ENCODE results near the gene CA12. TPM values are rescaled to one million over a fixed set of nuclear protein-coding genes. Genes with fewer than 3 reads are reported as not detected.

The CA12 gene
- total and polyA plus RNA-seq, 2 donors (not counting 3 experiments of a cell fraction or from before 2014, with no cell fraction given) = 1.1 to 5.9 TPM

- Histone ChIP-seq H3K27ac (ENCODE audit: insufficient read depth, low read depth, low read length) (no peak overlapping the region), H2AFZ (ENCODE audit: low read depth, low read length) (no peak overlapping the region), H3K27me3 (ENCODE audit: control insufficient read depth in 2 of 2, insufficient read depth in 2 of 2, low read length in 2 of 2) (no peaks in the 10 kb centered on the region), H3K79me2 (ENCODE audit: control insufficient read depth, insufficient read depth, low read length) (no peaks in the 10 kb centered on the region), H3K4me3 (replicated peaks in 1 of 3; ENCODE audit: insufficient read depth in 1 of 3, low read depth in 1 of 3, low read length in 3 of 3) (no peak overlapping the region), H3K9ac (replicated peaks; ENCODE audit: extremely low read depth, insufficient read depth, low read length) (no peak overlapping the region), H3K4me2 (ENCODE audit: insufficient read depth, low read length) (no peak overlapping the region), H3K9me1 (replicated peaks; ENCODE audit: control insufficient read depth, extremely low read depth, insufficient read depth, low read length) (no peaks in the 10 kb centered on the region), H3K9me3 (replicated peaks; ENCODE audit: control insufficient read depth, insufficient read depth, low read length) (no peaks in the 10 kb centered on the region), H4K20me1 (replicated peaks; ENCODE audit: control insufficient read depth, extremely low read depth, insufficient read depth, low read length) (no peaks in the 10 kb centered on the region), H3K36me3 (ENCODE audit: control insufficient read depth in 2 of 2, extremely low read depth in 1 of 2, insufficient read depth in 2 of 2, low read length in 2 of 2) (no peaks in the 10 kb centered on the region), H3K4me1 (ENCODE audit: control insufficient read depth, extremely low read depth, insufficient read depth, low read length) (peaks cover 20% of the 10 kb centered on the region)
- dilution Hi-C loops (cut with MboI; ENCODE audit: extremely low pct_ligation_motif_present, low sequenced_read_pairs) (no loop called here), intact Hi-C loops (cut with micrococcal nuclease) (no loop called here)
- FAIRE-seq = no peak
- TF ChIP-seq FOS (IDR thresholded peaks at IDR 0.05; ENCODE audit: borderline replicate concordance, insufficient read depth, low read length) = no peak
- BruUV-seq (replicated peaks) = no TSS peak
- POLR2A ChIA-PET = interaction anchor here (0.7 kb wide), 1 partner anchor 127 kb away, joined by 3 read pairs; no protein-coding TSS in a partner anchor
- DNase-seq (ENCODE audit: low read depth, low spot score) = no peak
- CTCF ChIA-PET = interaction anchor here (1.2 to 1.3 kb wide), 2 partner anchors 117 to 121 kb away, joined by 3 read pairs; no protein-coding TSS in a partner anchor
Observed at GRCh38 chr15:63283126-63283525, 98.5 kb downstream of the CA12 start.

DNA sequence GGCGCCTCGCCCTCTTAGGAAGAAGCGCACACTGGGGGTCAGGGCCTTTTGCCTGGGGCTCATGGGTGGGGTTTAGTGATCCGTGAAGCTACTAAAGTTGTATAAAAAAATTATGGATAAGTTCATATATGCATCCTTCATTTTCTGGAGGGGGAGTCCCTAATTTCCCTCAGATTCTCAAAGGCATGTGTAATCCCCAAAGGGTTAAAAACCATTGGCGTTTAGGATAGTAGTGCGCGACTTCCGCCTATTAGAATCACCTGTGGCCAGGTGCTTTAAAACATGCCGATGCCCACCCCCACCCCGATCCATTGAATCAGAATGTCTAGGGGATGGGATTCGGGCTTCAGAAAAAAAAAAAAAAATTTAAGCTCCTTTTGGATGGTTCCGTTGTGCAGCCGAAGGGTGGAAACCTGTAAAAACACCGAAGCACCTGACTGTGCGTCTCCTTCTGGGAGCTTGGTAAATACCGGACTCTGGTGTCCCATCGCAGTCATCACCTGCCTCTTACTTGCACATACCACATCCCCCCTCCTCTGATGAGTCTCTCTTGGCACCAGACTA is 103.7 kb downstream of the CA12 start:
- H3K4me2 ChIP-seq (ENCODE audit: insufficient read depth, low read length) = peak overlapping the region; percentile 76
- no peaks in the 10 kb centered on the region for H3K9me1 ChIP-seq (replicated peaks; ENCODE audit: control insufficient read depth, extremely low read depth, insufficient read depth, low read length)
- H3K36me3 ChIP-seq (ENCODE audit: control insufficient read depth in 2 of 2, extremely low read depth in 1 of 2, insufficient read depth in 2 of 2, low read length in 2 of 2) = no peaks in the 10 kb centered on the region
- BruUV-seq (replicated peaks) = TSS peak; percentile 33
- H3K27me3 ChIP-seq (ENCODE audit: control insufficient read depth in 2 of 2, insufficient read depth in 2 of 2, low read length in 2 of 2) = no peaks in the 10 kb centered on the region
- ChIA-PET POLR2A (interaction anchor here (0.6 kb wide), 1 partner anchor 89 kb away, joined by 3 read pairs; no protein-coding TSS in a partner anchor), CTCF (interaction anchor here (1.0 to 3.8 kb wide), 4 partner anchors 10 to 230 kb away, joined by 3 to 12 read pairs (median 4); no protein-coding TSS in a partner anchor)
- peak overlapping the region; percentile 68 to 85 (median 73) for H3K4me3 ChIP-seq (replicated peaks in 1 of 3; ENCODE audit: insufficient read depth in 1 of 3, low read depth in 1 of 3, low read length in 3 of 3)
- H3K79me2 ChIP-seq (ENCODE audit: control insufficient read depth, insufficient read depth, low read length) = no peaks in the 10 kb centered on the region
- H4K20me1 ChIP-seq (replicated peaks; ENCODE audit: control insufficient read depth, extremely low read depth, insufficient read depth, low read length) = no peaks in the 10 kb centered on the region
- intact Hi-C loops (cut with micrococcal nuclease) (loop anchor here (1.0 to 2.0 kb wide), 4 partner anchors 33 to 156 kb away; partner anchors contain the start of genes RAB8B and RPS27L), dilution Hi-C loops (cut with MboI; ENCODE audit: extremely low pct_ligation_motif_present, low sequenced_read_pairs) (no loop called here)
- peak overlapping the region; percentile 84 for H3K9ac ChIP-seq (replicated peaks; ENCODE audit: extremely low read depth, insufficient read depth, low read length)
- H3K4me1 ChIP-seq (ENCODE audit: control insufficient read depth, extremely low read depth, insufficient read depth, low read length) = peaks cover 9% of the 10 kb centered on the region
- no peak for TF ChIP-seq MAX (IDR thresholded peaks at IDR 0.05; ENCODE audit: insufficient read depth, insufficient read length)
- no peak for TF ChIP-seq JUN (IDR thresholded peaks at IDR 0.05; ENCODE audit: borderline replicate concordance, insufficient read depth, insufficient read length, low read depth)
- TF ChIP-seq MYC (IDR thresholded peaks at IDR 0.05; ENCODE audit: low read depth, low read length) = no peak
- TF ChIP-seq, protein P1, sequence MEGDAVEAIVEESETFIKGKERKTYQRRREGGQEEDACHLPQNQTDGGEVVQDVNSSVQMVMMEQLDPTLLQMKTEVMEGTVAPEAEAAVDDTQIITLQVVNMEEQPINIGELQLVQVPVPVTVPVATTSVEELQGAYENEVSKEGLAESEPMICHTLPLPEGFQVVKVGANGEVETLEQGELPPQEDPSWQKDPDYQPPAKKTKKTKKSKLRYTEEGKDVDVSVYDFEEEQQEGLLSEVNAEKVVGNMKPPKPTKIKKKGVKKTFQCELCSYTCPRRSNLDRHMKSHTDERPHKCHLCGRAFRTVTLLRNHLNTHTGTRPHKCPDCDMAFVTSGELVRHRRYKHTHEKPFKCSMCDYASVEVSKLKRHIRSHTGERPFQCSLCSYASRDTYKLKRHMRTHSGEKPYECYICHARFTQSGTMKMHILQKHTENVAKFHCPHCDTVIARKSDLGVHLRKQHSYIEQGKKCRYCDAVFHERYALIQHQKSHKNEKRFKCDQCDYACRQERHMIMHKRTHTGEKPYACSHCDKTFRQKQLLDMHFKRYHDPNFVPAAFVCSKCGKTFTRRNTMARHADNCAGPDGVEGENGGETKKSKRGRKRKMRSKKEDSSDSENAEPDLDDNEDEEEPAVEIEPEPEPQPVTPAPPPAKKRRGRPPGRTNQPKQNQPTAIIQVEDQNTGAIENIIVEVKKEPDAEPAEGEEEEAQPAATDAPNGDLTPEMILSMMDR (IDR thresholded peaks at IDR 0.05; ENCODE audit: extremely low read depth in 1 of 2, insufficient read depth in 1 of 2, low read depth in 1 of 2, low read length in 2 of 2) = no peak
- no peak for TF ChIP-seq FOS (IDR thresholded peaks at IDR 0.05; ENCODE audit: borderline replicate concordance, insufficient read depth, low read length)
- peak overlapping the region; percentile 22 for H3K27ac ChIP-seq (ENCODE audit: insufficient read depth, low read depth, low read length)
- DNase-seq (ENCODE audit: low read depth, low spot score) = no peak
- H2AFZ ChIP-seq (ENCODE audit: low read depth, low read length) = peak overlapping the region; percentile 88
- H3K9me3 ChIP-seq (replicated peaks; ENCODE audit: control insufficient read depth, insufficient read depth, low read length) = no peaks in the 10 kb centered on the region
- FAIRE-seq = no peak

Measured in endothelial cell of umbilical vein (primary cell).